Renal pelvis (tissue), 4 donors: ENCODE data around the gene LRRC30. TPM values are rescaled to one million over a fixed set of nuclear protein-coding genes. Genes with fewer than 3 reads are reported as not detected.

Experiments
- DNase-seq: peaks from one replicate; pipeline ENCODE4 v3.0.0-alpha.2; 2013
- polyA plus RNA-seq, 3 donors: library from polyadenylated mRNA; unstranded; fragments of 120-200 nt; gene quantifications; one replicate each; pipeline ENCODE4 v1.2.1, GENCODE V29; 2013; ENCODE audit not compliant: insufficient read length in 3 of 3

Gene LRRC30
- polyA plus RNA-seq, 3 donors = 0.11 to 0.69 TPM; not detected in 1

DNA sequence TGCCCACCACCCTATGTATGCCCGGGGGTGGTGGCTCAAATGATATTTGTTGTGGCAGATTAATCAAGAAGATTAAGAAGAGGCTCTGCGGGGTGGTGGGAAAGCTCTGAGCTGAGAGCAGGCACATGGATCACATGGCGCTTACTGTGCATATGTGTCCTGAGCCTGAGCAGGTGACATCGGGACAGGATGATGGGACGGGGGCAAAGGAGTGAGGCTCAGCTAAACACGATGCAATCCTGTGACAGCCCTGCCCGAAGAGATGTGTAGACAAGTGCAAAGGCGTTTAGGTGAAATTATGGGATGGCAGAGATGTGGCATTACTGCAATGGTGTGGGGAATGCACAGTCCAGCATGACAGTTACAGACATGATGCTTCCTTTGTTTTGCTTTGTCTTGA lies 6.0 kb downstream of the LRRC30 start:
- no peak for DNase-seq

DNA sequence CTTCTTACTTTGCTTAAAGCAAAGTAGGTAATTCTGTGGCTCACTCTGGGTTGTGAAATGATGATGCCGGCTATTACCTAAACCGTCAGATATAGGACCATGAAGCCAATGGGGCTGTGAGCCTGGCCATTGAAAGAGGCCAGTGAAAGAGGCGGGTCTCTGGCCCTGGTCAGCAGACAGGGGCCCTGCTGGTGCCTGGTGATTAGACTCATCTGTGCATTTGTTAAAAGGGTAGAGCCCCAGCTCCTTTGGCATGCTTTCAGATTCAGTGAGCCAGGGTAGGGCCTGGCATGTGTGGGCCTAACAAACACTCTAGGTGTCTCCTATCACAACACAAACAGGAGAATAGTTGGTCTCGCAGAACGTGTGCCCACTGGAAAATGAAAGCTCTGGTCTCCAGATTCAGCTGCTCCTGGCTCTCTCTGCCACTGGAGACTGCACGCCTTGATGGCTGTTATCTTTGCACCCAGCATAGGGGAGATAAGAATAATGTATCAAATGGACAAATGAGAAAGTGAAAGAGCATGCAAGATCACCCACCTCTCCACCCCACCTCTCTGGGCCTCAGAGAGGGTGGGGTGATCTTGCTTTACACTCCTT lies 6.9 kb downstream of the LRRC30 start:
- DNase-seq = no peak

DNA sequence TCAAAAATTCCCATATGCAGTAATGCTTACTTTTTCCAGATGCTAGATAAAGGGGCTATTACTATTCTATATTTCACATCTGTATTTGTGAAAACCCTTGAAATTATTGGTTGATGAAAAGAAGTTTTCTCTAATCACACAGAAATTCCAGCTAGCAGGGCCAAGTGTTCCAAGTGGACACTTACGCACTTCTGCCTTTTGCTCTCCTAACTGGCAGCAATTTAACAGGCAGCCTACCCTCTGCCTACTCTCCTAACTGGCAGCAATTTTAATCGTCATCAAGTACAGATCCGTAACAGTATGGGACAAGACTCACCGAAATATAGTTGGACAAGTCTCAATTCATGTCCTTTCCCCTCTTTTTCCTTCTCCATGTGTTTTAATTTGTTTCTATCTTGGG lies 12.0 kb downstream of the LRRC30 start:
- no peak for DNase-seq

DNA sequence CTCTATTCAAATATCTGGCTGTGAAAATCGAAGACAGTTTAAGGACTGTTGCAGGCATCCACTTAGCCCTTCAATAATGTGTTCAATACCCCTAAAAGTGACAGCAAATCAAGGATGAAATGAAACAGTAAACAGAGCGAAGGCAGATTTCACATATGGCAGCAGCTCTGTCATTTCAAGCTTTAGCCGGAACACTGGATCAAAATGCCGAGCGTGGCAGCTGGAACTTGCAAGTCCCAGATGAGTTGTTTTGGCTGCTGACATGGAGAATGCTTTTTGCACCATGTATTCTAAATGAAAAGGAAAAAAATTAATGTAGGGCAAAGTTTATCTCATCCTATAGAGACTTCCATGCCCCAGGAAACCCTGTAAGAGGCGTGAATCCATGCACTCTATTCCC lies 18.0 kb downstream of the LRRC30 start:
- no peak for DNase-seq

DNA sequence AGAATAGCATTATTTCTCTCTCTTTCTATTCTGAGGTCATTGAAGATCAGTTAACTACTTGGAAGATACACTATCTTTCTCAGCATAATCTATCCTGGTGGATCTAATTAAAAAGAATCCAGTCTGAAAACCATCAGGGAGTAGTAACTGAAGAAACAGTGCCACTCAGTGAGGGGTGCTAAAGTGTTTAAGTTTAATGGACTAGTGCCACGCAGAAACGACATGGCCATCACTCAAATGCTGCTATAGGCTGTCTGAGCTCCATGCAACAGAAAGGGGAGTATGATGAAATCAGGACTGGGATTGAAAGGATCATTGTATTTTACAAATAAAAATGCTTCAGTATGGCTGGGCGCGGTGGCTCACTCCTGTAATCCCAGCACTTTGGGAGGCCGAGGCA lies 23.3 kb downstream of the LRRC30 start:
- DNase-seq = no peak

DNA sequence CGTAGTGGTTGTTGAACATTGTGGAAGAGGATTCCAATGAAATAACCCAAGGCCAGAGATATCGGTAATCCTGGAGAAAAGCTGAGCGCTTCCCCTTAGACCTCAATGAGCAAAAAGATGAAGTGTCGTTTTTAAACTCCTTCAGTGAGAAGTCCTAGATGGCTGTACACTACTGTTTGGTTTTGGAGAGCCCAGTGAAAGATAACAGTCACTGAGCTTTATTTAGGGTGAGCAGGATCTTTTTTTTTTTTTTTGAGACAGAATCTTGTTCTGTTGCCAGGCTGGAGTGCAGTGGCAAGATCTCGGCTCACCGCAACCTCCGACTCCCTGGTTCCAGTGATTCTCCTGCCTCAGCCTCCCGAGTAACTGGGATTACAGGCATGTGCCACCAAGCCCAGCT lies 24.2 kb downstream of the LRRC30 start:
- no peak for DNase-seq

DNA sequence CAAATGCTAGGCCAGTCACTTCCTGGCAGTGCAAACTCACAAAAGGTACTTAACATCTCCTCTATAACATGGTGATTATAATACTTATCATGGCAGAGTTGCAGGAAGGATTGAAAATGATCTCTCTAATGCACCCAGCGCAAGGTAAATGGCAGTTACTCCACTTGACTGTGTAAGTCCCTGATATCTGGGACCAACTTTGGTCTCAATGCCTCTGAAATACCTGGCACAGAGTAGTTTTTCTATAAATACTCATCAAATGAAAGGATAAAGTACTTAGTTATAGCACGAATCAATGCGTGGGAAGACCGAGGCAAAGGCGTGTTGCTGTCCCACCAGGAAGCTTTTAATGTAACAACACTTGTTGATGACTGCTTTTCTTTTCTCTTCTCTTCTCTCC lies 24.8 kb downstream of the LRRC30 start:
- DNase-seq = no peak

DNA sequence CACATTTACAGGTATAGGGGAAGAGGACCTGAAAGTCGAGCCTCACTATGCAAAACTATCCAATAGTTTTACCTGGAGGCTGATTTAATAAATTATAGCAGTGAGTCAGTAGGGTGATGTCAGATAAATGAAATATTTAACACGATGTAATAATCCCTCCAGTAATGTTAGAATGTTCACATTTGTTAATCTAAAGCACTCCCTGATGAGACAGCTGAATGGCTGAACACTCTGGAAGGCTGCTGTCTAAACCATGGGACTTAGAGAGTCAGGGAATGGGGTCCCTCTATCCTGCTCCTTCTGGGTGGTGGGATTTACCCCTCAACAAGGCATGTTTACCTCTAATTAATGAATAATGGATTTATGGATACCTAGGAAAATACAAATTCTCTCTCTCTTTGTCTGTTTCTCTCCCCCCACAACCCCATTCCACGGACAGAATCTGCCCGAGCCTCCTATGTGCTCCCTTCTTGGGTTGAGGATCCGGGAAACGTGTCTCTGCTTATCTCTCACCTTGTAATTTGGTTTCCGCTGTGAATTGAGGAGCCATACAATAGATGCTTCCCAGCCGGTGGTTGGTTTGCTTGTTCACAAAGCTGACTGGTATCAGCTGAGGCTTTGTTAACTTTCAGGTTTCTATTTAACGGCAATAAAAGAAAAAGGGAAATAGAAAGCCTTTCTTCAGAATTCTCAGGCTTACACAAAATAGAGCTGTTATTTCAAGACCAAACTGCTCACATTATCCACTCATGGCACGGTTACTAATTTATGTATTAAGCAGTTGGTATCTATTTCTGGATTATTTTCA lies 25.9 kb downstream of the LRRC30 start:
- no peak for DNase-seq

DNA sequence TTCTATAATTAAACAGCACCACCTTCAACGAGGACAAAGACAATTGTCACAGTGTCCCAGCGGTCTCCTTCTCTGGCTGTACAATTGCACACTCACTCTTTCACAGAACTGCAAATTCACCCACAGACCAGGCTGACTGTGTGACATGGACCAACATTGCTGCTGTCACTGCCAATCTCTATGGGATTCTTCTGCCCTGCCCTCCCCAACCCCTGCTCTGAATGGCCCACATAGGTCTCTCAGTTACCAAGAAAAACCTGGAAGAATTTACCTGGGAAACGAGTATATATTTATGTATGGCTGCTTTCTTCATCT lies 26.5 kb downstream of the LRRC30 start:
- DNase-seq = no peak

DNA sequence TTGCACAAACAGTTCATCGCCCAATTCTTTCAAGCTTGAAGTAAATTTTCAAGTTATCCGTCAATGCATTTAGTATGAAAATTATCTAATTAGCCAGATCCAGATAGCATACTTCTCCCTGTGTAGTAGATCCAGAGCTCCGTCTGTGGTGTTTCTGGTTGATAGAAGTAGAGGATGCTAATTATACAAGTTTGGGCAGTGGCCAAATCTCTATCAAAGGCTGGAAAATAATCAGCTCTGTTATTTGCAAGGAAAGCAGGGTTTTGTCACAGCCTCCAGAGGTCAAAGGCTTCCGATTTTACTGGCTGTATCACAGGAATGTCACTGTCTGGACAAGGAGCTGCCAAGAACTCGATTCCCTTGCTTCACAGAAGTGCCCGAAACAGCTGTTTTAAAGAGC lies 28.6 kb downstream of the LRRC30 start:
- peak; percentile 30 for DNase-seq

DNA sequence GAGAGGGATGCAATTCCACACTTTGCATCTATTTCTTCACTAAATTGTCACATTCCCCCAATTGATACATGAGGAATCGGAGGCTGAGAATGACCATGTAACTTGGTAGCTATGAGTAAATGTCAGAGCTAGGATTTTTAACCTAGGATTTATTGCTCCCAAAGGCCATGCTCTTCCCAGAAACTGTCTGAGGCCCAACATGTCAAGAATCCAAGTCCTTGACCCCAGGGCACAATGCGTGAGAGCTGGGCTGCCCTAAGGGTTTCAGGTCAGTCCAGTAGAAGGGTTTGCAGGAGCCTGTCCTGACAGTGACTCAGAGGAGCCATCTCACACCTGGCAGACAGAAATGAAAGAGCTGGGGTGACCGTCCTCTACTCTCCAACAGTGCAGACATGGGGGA lies 30.3 kb downstream of the LRRC30 start:
- DNase-seq = no peak

DNA sequence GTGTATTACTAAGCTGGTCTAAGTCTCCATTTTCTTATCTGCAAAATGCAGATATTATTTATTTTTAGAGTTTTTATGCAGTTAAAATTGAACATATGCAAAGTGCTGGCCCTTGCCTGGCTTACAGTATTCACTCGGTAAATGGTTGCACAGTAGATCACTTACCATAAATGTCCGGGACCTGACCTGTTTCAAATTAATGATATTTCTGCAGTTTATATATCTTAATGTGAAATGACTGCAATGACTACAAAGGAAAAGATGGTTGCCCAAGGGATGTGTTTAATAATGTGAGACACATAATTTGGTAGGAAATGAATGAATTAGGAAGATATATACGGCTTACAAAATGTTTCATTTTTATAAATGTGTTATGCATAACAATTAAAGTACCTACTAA lies 37.1 kb downstream of the LRRC30 start:
- DNase-seq = no peak

DNA sequence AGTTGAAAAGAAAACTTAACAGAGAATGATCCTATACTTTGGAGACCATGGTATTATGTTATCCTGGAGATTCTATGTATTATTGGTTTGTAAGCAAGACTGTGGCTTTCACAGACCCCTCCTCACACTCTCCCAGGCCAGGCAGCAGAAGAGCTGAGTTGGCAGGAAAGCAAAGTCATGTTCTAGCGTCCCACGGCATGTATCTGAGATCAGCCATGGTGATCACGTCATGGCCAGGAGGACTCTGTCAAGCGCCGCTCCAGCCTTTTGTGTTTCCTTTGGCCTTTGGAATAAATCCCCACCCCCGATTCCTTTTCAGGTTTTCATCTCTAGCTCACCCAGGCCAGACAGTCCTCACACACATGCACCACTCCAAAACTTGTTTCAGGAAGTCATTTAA lies 39.1 kb downstream of the LRRC30 start:
- no peak for DNase-seq

DNA sequence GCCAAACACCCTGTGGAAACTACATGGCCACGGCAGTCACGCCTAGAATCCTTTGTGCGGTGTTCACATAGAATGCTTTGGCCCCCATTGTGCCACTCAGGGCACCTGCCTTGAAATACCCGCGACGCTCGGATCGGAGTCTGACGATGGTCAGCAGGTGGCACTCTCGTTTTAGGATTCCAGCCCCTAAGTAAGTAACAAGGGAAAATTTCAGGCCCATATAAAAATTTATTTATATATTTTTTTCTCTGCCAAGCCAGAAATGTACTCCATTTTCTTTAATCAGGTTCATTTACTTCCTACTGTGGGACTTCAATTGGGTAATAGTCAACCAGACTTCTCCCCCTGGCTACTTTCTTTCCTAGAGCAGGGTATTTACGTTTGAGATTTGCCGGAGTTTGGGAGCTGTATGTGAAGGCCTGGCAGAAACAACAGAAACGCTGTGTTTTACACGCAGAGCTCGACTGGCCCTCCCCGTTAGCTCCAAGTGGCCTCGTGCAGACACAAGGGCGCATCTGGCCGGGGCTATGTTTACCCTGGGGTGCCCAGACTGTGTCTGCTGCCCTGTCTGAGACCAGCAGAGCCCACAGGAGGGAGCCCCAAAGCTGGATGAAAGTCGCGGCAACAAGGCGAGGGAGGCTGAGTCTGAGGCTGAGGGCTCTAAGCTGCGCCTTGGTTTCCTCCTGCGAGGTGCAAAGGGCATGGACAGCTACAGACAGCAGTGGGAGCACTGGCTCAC lies 41.6 kb downstream of the LRRC30 start:
- peak; percentile 78 for DNase-seq

DNA sequence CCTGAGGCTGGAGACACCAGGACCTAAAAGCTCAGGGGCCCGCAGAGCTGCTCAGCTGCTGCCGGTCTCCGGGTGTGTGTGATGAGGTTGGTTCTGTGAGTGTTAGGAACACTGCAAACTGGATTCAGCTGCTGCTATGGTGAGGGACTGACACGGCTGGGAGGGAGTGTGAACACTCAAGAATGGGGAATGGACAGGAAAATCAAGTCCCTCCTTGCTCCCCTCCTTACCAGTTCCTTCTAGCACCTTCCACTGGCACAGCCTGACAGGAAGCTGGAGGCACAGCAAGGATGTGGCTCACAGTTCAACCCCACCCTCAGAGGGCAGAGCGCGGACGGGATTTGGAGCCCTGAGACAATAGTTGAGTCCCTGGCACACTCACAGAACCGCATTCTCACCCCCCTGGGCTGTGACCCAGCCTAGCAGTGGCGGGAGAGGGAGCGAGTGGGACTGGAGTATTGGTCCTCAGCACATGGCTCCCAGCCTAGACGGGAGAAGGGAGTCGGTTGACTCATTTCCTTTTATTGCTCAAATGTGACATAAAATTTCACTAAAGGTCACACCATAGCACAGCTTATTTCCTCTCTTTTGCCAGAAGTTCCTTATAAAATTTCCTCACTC lies 42.5 kb downstream of the LRRC30 start:
- no peak for DNase-seq

DNA sequence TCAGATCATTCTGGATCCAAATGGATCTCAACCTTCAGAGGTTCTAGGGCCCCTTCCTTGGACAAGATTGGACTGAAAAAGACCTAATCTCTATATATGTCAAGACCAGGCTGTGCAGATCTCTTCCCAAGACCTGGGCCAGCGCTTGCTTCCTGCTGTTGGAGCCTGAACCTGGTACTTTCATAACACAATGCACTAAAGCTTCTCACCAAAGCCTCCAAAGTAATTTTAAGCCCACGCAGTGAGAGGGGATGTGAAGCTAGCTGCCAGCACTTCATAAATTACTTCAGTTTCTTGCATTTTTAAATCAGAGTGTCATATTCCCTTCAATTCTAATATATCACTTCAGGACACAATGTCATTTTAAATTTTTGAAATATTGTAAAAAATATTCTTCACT lies 50.7 kb downstream of the LRRC30 start:
- DNase-seq = no peak

Other genes starting within 250 kb of the LRRC30 start
- gene LAMA1, start 113.3 kb upstream of the LRRC30 start, polyA plus RNA-seq = 100 to 1,000 TPM in 1 of 3 donors, 10 to 100 TPM in 2; 75.1 to 106 (median 90.0) TPM